ENCODE data around the gene PHF10.

GRCh38 chr6:169666441-169666840 is 57.9 kb downstream of the PHF10 start:
- TF ChIP-seq REST (IDR thresholded peaks at IDR 0.05; ENCODE audit: insufficient read depth in 1 of 2, low read depth in 2 of 2, low read length in 2 of 2) (no peak), POLR2AphosphoS5 (IDR thresholded peaks at IDR 0.05; ENCODE audit: low read depth, low read length) (no peak), TAF1 (IDR thresholded peaks at IDR 0.05; ENCODE audit: borderline replicate concordance, insufficient read depth, low read length) (no peak)
